Upper lobe of left lung (tissue), 4 donors: ENCODE results near the gene SNX10.

Source experiments
- EP300 ChIP-seq, 4 donors: sonication (generic); formaldehyde crosslinking; IDR thresholded peaks; one replicate each; pipeline ENCODE4 v1.5.1; 2017; ENCODE audit warnings: antibody characterized with exemption in 4 of 4, control low read depth in 2 of 4
- POLR2A ChIP-seq, 4 donors: fragments of 450-650 bp; IDR thresholded peaks; one replicate each; pipeline ENCODE4 v1.5.1; 2016 to 2017; ENCODE audit warnings: antibody characterized with exemption in 4 of 4, mild to moderate bottlenecking in 2 of 4
- POLR2AphosphoS5 ChIP-seq, 2 donors: sonication (generic); formaldehyde crosslinking; IDR thresholded peaks; one replicate each; pipeline ENCODE4 v1.5.1; 2017; ENCODE audit warnings: antibody characterized with exemption in 2 of 2
- TF ChIP-seq, protein P1 (sequence below), 6 experiments: fragments of 450-650 bp in 4 of 6; fragments of 200-600 bp in 2 of 6; sonication (generic) in 2 of 6; IDR thresholded peaks; one replicate each; pipeline ENCODE4 v1.5.1; 2016 to 2019; ENCODE audit warnings: antibody characterized with exemption in 6 of 6

DNA sequence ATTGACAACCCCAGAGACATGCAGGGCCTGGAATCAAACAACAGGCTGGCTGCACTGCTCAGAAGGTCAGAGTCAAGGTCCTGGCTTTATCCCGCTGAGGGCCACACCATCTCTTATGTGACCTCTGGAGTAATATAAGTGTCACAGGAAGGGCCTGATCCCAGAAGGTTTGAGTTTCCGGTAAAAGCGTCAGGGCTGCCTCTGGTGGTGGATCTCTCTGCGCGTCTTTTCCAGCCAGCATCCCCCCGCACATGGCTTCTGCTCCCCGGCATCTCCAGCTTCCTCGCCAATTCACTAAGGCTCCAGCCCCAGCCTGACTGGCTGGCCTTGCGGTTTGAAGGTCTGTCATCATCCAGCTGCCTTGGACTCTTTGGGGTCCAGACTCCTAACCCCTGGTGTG is 54.2 kb downstream of the SNX10 start:
- no peak for TF ChIP-seq POLR2A (IDR thresholded peaks at IDR 0.05)
- TF ChIP-seq, protein P1, sequence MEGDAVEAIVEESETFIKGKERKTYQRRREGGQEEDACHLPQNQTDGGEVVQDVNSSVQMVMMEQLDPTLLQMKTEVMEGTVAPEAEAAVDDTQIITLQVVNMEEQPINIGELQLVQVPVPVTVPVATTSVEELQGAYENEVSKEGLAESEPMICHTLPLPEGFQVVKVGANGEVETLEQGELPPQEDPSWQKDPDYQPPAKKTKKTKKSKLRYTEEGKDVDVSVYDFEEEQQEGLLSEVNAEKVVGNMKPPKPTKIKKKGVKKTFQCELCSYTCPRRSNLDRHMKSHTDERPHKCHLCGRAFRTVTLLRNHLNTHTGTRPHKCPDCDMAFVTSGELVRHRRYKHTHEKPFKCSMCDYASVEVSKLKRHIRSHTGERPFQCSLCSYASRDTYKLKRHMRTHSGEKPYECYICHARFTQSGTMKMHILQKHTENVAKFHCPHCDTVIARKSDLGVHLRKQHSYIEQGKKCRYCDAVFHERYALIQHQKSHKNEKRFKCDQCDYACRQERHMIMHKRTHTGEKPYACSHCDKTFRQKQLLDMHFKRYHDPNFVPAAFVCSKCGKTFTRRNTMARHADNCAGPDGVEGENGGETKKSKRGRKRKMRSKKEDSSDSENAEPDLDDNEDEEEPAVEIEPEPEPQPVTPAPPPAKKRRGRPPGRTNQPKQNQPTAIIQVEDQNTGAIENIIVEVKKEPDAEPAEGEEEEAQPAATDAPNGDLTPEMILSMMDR (IDR thresholded peaks at IDR 0.05) = no peak
- no peak for TF ChIP-seq EP300 (IDR thresholded peaks at IDR 0.05)
- TF ChIP-seq POLR2AphosphoS5 (IDR thresholded peaks at IDR 0.05) = no peak
